GM12874 (cell line): Measurements from ENCODE around the gene SNCAIP.

Experiments
- TF ChIP-seq, protein P1 (sequence below): IDR thresholded peaks from 2 replicates; pipeline ENCODE4 v1.5.1; 2011; ENCODE audit warnings: low read depth, mild to moderate bottlenecking, control low read depth, low read length, moderate library complexity; ENCODE audit not compliant: insufficient read depth

SNCAIP gene

DNA sequence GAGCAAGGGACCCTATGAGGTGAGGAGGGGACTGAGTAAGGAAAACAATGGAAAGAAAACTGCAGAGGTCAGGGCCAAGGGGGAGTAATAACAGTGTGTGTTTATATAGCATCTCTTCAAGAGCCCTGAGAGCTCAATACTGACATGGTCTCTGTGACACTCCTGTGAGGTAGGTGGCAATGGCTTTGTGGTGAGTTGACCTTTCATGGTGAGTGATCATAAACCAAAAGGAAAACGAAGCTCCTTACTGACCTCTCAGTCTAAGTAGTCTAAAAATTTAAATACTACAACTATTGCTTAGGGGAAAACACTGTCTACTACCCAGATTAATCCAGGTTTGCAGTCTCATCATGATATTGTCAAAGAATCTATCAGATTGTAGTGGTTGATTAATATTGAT lies 130.9 kb downstream of the SNCAIP start:
- TF ChIP-seq, protein P1, sequence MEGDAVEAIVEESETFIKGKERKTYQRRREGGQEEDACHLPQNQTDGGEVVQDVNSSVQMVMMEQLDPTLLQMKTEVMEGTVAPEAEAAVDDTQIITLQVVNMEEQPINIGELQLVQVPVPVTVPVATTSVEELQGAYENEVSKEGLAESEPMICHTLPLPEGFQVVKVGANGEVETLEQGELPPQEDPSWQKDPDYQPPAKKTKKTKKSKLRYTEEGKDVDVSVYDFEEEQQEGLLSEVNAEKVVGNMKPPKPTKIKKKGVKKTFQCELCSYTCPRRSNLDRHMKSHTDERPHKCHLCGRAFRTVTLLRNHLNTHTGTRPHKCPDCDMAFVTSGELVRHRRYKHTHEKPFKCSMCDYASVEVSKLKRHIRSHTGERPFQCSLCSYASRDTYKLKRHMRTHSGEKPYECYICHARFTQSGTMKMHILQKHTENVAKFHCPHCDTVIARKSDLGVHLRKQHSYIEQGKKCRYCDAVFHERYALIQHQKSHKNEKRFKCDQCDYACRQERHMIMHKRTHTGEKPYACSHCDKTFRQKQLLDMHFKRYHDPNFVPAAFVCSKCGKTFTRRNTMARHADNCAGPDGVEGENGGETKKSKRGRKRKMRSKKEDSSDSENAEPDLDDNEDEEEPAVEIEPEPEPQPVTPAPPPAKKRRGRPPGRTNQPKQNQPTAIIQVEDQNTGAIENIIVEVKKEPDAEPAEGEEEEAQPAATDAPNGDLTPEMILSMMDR = no peak

- TF ChIP-seq, protein P1 = no peak
These were observed 132.4 kb downstream of the SNCAIP start for GRCh38 chr5:122444411-122444810.

DNA sequence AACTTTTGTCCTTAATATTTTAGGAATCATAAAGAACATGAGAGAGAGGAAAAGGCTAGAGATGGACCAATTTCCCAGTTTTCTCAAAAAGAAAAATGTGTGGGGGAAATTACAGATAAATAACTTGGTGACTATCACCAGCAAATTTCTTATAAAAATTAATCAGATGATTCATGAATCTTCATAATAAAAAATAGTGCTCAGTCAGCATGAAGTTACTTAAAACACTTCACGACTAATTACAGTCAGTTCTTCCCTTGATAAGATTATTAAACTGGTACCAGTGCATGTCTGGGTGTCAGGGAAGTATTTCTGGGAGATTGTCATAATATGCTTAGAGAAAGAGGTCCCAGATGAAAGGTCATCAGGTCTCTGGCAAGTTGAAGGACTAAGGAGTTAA lies 133.0 kb downstream of the SNCAIP start:
- TF ChIP-seq, protein P1 = no peak

DNA sequence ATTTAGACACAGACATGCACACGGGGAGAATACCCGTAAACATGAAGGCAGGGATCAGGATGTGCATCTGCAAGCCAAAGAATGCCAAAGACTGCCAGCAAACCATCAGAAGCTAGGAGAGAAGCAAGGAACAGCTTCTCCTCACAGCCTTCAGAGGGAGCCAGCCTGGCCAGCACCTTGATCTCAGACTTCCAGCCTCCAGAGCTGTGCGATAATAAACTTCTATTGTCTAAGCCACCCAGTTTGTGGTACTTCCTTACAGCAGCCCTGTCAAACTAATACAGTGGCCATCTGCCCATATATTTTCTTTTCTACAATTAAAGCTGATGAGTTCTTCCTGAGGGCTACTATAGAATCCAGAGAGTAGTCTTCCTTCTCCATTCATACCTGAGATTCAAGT lies 135.0 kb downstream of the SNCAIP start:
- TF ChIP-seq, protein P1 = no peak

DNA sequence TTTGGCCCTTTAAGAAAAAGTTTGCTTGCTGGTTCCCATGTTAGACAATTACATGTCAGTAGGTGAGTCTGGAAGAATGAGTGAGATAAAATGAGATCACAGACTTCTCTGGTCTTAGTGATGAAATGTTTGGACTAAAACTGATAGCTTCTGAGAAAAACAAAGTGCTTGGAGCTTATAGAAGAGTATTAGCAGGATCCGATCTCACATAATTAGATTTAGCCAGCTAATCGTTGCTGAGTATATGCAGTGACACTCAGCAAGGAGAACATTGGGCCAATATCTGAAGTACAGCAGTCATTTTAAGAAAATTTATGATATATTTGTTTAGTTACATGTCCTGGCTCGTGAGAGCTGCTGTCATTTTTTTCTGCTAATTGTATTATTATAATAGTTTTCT lies 135.8 kb downstream of the SNCAIP start:
- TF ChIP-seq, protein P1 = no peak

DNA sequence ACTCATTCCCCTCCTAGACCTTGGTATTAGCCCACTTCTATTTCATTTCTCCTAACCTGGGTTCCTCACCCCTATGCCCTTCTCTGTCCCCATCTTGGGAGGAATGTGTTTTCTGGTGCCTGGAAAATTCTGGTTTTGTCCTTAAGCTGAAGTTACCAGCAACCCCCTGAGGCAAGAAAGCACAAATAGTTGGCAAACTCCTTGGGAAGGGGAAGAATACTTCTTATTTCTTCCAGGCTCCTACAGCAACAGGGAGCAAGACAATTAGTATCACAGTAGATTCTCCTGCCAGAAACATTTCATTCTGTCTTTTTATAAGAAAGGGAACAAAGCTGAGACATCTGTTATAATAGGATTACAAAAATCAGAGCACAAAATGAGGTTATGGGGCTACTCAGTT lies 142.5 kb downstream of the SNCAIP start:
- TF ChIP-seq, protein P1 = no peak

- TF ChIP-seq, protein P1 = no peak
These were observed 143.9 kb downstream of the SNCAIP start for GRCh38 chr5:122455939-122456338.
